CD4-positive, alpha-beta T cell treated with Interleukin-21 for 1 hour (primary cell): Measurements from ENCODE around the gene ACTG2.

Experiments
- DNase-seq: peaks from one replicate; pipeline ENCODE4 v3.0.0-alpha.2; 2020

The ACTG2 gene

DNA sequence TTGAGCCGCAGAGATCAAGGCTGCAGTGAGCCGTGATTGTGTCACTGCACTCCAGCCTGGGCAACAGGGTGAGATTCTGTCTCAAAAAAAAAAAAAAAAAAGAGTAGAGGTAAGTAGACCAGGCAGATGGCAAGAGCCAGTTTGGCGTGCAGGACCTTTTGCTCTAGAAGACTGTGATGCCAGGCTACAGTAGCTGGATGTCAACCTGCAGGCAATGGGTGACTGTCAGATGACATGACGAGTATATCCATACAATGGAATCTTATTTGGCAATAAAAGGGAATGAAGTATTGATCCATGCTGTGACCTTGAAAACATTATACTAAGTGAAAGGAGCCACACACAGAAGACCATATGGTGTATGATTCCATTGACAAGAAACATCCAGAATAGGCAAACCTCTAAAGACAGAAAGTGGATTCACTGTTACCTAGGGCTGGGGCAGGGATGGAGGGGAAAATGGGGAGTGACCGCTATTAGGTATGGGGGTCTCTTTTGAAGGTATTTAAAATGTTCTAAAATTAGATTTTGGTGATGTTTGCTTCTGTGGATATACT, 22.7 kb downstream of the ACTG2 start:
- no peak for DNase-seq

DNA sequence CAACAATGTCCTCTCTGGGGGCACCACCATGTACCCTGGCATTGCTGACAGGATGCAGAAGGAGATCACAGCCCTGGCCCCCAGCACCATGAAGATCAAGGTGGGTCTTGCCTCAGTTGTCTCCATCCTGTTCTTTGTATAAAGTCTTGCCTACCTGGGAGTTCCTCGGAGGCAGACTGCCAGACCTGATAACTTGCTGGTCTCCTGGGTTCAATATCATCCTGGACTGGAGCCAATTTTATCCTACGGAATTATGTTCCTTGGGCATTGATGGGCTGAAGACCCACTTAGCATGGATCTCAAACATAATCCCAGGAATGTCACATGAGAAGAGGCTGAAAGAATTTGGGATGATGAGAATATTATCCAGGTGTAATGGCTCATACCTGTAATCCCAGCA, 23.9 kb downstream of the ACTG2 start:
- DNase-seq, result no peak

DNA sequence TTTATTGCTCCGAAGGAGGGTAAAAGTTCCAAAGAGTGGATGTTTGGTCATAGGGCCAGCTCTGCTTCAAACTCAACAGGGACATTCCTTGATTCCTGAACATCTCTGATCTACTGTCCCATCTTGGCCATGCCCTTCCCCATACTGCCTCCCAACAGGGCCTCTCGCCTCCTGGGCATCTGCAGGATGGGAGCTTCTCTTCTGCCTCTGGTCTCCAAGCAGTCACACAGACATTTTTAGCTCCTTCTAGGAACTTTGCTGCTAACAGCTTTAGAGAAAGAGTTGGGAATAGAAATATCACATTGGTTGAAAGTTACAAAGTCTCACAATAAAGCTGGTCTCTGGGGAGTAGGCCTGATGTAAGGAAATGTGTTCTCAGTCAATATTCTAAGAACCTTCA, 24.5 kb downstream of the ACTG2 start:
- no peak for DNase-seq

DNA sequence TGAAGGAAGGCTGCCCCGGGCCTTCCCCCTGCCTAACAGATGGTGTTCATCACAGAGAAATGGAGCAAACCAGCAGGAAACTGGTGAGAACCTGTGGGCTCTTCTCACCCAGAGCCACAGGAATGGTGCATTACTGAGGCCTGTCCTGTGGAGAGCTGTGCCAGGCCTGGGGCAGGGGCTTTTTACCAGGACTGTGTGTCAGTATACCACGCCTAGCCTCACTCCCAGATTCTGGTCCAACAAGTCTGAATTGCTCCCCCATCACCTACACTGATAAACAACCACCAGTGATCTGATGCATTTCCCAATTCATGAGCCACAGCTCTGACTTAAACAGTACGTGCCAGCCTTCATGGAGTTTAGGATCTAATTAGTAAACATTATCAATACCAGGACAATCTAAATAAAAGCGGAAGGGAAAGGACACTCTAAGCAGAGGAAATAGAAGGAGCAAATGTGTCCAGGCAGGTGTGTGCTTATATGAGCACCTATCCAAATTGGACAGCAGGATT, 24.9 kb downstream of the ACTG2 start:
- no peak for DNase-seq

DNA sequence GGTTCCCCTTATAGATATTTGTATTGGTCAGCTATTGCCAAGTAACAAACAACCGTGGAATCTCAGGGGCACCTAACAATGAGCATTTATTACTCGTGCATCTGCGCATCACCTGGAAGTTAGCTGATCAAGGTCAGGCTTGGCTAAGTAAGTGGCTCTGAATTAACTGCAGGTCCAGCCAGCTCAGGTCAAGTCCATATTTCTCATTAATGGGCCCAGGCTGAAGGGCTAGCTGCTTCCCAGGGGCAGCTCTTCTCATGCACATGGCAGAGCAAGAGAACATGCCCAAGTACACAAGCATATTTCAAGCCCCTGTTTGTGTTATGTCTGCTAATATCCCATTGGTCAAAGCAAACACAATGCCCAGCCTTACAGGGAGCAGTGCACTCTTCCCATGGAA, 26.0 kb downstream of the ACTG2 start:
- no peak for DNase-seq

DNA sequence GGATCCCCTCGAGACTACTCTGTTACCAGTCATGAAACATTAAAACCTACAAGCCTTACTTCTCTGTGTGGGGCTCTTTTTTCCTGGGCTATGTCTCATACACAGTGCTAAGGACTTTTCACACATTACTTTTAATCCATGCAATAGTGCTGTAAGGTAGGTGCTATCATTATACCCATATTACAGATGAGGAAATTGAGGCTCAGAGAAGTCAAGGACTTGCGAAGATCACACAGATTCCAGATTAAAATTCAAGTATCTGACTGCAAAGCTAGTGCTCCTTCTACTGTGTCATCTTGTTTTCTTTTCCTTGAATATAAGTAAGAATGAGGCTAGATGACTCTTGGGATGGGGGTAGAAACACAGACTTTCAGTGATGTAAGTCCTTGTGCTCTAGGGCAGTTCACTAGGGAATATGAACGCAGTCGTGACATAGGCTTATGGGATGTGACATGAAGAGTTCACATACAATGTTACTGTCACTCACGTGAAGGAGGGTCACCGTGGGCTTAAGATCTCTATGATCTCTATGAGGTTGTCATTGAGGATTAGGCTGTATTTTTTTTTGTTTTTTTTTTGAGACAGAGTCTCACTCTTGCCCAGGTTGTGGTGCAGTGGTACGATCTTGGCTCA, 26.9 kb downstream of the ACTG2 start:
- DNase-seq, result no peak

DNA sequence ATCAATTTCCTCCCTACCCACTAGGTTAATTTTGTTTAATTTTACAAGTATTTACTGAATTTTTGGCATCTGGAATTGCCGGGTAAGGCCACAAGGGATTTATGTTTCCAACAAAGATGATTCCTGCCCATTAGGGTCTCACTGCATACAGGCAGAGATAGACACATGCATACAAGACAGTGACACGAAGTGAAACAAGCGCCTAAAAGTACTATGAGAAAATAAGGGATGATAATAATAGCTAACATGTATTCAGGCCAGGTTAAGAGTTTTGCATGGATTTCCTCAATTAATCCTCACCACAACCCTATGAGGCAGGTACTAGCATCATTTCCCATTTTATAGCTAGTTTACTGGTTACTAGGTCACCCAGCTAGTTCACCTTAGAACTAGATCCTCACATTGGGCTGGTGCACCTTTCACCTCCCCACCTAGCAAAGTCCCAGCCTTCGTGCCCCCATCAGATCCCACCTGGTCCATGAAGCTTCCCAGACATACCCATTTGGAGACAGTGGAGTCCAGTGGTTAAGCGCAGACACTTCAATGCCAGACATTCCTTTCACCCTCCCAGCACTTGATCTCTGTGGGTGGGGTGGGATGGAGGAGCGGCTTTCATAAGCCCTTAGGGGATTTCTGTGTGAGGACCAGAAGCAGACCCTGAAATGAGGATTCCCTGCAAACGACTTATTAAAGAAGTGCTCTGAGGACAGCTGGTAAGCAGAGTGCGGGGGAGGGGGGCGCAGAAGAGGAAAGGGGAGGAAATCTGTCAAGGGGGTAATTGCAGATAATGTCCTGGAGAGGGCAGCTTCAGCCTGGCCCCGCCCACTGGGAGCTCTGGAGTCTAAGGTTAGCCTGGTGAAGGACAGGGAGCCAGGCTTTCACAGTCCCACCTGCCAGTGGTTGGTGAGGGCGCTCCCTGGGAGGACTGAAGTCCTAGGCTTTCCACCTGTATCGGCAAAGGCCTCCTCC, 28.1 kb downstream of the ACTG2 start:
- peak; percentile 35 for DNase-seq

DNA sequence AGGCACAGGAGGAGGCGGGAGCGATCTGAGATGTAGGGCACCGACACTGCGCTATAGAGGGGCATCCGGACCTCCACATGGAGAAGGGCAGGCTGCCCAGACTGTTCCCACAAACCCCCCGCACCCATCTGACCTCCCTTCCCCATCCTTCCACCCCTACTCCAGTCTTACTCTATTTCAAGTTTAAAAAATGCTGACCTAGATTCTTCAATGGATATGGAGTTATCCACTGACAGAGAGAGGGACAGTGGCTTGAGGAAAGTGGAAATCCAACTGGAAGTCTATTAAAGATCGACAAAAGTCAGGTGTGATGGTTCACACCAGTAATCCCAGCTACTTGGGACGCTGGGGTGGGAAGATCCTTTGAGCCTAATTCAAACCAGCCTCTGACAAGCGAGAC, 28.8 kb downstream of the ACTG2 start:
- DNase-seq, result no peak

DNA sequence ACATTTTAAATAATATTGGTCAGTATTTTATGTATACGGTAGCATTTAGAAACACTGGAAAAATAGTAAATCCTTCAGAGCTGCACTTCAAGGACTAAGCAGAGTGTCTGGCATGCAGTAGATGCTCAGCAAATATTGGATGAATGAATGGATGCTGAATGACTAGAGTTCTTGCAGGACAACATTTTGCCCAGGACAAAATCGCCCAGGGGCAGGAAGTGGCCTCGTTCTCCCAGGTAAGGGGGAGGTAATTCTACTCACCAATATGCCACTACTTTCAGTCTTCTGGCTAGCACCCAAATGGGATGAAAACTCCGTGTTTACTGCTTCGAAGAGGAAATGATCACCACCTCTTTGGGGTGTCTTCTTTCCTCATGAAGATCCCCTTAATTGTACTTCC, 29.9 kb downstream of the ACTG2 start:
- no peak for DNase-seq

DNA sequence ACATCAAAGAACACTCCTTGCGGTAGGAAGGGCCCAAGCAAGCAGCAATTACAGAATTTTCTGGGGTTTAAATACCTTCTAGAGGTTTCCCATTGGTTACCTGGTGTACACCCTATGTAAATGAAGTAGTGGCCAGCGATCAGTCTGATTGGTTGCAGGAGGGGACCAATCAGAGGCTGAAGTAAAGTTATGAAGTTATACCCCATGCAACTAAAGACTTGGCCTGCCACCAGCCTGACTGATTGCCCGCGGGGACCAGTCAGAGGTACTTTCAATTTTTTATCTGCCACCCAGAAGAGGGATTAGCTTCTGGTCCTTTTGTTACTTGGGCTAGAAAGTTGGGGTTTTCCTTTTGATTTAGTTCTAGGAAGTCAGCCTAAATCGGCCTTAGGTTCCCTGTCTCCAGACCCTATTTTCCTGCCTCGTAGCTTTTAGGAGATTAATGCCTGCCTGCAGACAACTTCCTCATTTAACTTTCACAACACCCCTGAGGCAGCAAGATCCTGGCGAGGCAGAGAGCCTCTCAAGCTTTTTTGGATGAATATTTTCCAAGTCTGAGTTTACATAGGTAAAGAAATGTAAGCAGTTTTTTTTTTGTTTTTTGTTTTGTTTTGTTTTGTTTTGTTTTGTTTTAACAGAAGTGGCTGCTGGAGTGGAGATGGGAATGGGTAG, 32.4 kb downstream of the ACTG2 start:
- no peak for DNase-seq

DNA sequence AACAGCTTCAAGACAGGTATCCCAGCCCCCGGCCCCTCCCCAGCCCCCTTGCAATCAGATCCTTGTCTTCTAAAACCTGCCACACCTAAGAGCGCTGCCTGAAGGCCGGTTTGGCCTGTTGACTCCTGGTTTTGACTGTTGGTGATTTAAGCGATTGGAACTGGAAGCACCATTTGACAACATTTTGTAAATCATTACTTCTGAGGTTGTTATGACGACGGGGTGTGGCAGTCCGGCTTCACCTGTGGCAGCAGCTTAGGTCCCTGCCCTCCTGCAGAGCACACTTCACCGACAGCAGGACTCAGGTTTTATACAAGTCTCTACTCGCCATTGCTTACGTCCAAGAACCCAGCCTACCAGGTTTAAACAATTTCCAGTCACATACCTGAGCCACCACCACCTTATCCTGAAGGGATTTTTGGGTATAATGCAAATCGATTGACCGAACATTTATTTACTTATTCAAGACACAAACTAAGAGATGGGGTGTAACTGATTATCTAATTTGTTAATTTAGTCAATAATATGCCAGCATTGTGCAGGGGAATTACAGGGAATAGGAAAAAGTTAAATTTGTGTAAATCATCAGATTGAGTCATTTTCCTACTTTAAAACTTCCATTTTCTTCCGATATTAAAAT, 33.2 kb downstream of the ACTG2 start:
- no peak for DNase-seq

DNA sequence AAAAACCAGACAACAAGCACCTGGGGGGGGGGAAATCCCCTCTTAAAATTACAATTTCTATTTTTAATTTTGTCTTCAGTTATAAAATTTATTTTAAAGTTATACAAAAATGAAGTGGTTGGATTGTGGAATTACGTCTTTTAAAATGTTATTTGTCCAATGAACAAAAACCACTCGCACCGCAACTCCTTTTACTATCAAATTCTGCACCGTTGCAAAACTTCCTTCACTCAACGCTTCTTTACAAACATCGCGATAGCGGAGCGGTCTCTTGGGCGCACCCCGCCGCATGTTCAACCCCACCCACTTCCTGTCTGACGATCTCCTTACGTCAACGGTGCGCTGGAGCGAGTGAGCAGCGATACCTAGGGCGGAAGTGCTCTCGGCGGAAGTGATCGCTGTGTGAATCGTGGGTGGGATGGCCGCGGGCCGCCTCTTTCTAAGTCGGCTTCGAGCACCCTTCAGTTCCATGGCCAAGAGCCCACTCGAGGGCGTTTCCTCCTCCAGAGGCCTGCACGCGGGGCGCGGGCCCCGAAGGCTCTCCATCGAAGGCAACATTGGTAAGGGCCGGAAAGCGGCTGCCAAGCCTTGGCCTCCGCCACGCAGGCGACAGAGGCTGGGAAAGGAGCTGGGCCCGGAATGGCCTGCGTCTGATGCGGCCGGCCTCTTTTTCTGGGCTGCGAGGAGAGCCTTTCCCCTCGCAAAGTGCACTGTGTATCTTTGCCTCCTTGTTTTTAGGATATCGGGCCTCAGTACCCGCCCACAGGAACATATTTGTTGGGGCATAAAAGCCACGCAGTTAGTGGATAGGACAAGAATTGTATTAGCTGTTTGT, 33.9 kb downstream of the ACTG2 start, which contains the start of gene DGUOK:
Gene DGUOK, plus strand, starts transcription at position 388 of the 835 bp plus-strand sequence. Its CDS starts 31 bp downstream, at position 419.
- peak; percentile 98 for DNase-seq

DNA sequence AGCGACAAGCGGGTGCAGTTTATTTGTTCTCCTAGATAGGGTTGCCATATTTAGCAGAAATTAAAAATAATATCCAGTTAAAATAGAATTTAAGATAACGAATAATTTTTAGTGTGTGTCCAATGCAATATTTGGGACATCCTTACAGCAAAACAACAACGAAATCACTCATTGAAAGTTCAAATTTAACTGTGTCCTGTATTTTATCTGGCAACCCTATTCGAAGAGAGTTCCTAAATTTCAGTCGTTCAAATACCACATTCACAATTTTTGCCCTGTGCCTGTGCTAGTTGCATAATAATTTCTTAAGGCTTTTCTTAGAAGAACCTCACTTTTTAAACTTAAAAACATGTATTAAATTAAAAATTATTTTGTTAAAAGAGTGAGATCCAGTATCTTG, 34.5 kb downstream of the ACTG2 start:
- no peak for DNase-seq

DNA sequence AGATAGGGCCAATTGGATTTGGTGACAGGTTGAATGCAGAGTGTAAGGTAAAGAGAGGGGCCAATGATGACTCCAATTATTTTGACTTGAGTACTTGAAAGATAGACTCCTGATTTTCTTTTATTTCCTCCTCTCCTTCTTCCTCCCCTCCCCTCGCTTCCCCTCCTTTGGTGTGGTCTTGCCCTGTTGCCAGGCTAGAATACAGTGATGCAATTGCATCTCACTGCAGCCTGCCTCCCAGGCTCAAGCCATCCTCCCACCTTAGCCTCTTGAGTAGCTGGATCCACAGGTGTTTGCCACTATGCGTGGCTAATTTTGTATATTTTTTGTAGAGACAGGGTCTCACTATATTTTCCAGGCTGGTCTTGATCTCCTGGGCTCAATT, 36.1 kb downstream of the ACTG2 start:
- no peak for DNase-seq

DNA sequence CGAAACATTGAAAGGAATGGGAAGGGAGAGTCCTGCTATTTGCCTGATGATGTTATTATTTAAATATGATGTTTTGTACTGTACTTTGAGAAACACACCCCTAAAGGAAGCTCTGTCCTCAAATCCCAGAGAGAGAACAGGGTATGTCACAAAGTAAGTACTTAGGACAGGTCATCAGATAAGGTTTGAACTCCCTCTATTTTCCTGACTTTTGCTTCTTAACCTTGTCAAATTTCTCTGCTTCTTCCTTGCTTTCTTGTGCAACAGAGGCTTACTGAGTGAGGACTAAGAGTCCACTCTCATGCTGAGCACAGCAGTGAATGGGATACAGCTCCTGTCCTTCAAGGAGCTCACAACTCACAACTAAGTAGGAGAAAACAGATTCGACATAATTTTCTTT, 37.6 kb downstream of the ACTG2 start:
- no peak for DNase-seq

DNA sequence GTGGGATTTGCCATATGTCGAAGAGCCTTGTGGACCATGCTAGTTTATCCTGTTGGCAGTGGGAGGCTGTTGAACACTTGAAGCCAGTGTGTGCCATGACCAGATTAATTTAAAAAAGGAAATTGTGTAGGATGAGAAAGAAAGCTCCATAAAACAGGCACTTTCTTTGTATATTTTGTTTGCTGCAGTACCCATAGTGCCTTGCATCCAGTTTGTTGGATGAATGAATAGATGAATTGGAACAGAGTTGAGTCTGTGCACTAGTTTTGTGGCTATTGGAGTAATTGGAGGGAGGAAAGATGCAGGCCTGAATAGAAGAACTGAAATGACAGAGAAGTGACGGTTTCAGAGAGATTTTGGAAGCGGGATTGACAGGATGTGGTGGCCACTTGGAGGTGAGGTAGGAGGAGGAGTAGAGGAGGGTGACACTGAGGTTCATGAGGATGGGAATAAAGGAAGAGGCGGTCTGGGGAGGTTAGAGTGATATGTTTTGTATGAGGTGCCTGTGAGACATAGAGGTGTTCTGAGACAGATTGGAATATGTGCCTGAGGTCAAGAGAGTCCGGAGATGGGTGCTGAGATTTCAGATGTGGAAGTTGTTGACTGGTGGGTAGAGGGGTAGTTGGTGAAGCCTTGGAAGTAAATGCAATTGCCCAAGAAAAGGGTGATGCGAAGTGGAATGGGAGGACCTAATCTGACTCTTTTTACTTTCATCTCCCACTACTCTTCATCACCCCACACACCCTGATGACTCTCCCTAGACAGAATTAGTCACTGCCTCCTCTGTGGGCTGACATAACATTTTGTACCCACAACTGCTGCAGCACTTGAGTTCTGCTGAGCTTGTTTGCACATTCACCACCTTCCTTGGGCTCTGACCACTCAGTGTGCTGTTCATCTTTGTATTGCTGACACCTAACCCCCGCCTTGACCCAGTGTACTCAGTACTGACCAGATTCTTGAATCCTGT, 39.0 kb downstream of the ACTG2 start:
- no peak for DNase-seq

DNA sequence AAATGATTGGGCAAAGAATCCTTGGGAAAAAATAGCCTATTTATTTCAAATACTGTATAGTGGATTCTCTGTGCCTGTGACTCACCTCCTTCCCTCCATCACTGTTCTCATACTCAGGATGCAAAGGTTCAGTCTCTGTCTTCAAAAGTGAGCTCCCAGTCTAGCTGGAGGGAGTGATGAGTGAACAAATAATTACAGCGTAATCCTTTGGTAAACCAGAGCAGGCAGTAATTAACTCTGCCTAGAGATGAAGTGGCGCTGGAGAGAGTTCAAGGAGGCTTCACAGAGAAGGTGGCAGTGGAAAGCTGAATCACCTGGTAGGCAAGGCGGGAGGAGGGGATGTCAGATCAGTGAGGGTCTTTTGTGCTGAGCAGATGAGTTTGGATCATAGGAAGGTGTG, 40.4 kb downstream of the ACTG2 start:
- DNase-seq, result no peak

DNA sequence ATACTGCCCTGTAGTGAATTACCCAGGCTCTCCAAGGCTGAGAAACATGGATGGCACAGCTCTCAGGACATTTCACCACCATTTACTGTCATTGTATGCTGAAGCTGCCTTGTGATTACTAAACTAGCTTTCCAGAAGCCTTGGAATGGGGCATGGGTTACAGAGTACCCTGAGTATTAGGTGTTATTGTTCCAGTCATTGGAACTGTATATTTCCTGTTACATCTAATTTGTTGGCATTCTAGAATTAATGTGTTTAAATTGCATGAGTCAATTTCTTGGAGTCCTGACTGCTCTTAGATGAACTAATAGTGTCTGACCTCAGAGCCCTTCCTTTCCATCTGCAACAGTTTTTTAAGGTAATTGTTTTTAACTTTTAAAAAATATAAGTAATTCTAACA, 42.8 kb downstream of the ACTG2 start:
- no peak for DNase-seq

DNA sequence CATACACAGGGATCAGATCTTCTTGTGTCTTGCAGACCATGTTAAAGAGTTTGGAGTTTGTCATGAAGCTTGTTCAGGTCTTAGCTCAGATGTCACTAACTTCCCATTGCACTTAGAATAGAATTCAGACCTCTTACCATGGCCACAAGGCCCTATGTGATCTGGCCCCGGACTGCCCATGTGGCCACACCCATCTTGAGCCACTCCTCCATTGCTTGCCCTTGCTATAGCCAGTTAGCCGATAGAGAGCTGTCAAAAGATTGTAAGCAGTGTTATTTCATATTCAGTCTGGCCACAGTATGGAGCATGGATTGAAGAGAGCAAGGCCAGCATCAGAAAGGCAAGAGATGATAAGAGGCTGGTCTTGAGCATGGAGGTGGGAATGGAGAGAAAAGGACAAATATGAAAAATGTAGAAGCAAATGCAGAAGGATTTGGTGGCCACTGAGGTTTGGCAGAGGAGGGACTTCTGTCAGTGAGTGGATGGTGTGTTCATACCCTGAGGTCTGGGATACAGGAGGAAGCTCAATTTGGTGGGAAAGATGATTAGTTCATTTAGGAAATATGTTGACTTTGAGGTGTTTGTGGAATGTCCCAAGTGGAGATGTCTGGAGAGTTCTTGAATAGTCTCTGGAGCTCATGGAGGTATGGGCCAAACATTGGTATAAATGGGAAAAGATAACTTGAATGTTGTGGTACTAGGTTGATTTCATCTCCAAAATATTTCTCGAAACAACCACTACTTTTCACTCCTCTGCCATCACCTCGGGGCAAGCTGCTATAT, 44.5 kb downstream of the ACTG2 start:
- DNase-seq, result no peak

DNA sequence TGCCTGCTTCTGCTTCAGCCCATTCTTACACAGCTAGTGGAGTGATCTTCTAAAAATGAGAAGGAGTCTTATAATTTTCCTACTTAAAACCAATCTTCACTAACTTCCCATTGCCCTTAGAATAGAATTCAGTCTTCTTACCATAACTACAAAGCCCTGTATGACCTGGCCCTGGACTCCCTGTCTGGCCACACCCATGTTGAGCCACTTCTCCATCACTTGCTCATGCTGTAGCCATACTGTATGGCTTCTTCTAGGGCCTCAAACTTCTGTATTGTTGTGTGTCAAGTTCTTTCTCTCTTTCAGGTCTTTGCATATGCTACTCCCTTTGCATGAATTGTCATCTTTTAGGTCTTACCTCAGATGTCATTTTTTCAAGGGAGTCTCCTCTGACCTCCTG, 45.1 kb downstream of the ACTG2 start:
- DNase-seq, result no peak
